ENCODE measurements around the gene KDM6A. TPM values are rescaled to one million over a fixed set of nuclear protein-coding genes. Genes with fewer than 3 reads are reported as not detected.

Gene KDM6A
- total RNA-seq, 1 donor from 2014 or later: 38.4 TPM

- Mint-ChIP-seq H3K9me3 (ENCODE audit: unreplicated experiment) (no peaks in the 10 kb centered on the region), H3K4me3 (ENCODE audit: unreplicated experiment) (no peak overlapping the region), H3K27me3 (ENCODE audit: unreplicated experiment) (no peaks in the 10 kb centered on the region), H3K36me3 (ENCODE audit: low read depth, unreplicated experiment) (peaks cover 14% of the 10 kb centered on the region), H3K4me1 (ENCODE audit: unreplicated experiment) (peaks cover 17% of the 10 kb centered on the region), H3K27ac (ENCODE audit: unreplicated experiment) (peak overlapping the region; percentile 68)
- TF ChIP-seq CTCF (IDR thresholded peaks at IDR 0.05; ENCODE audit: unreplicated experiment): no peak
- no peak for DNase-seq (ENCODE audit: low spot score)
Measured at GRCh38 chrX:44978976-44979375, 106.0 kb downstream of the KDM6A start.

- no peaks in the 10 kb centered on the region for H3K27me3 Mint-ChIP-seq (ENCODE audit: unreplicated experiment)
- H3K9me3 Mint-ChIP-seq (ENCODE audit: unreplicated experiment): no peaks in the 10 kb centered on the region
- no peak overlapping the region for H3K27ac Mint-ChIP-seq (ENCODE audit: unreplicated experiment)
- TF ChIP-seq CTCF (IDR thresholded peaks at IDR 0.05; ENCODE audit: unreplicated experiment): no peak
- no peak for DNase-seq (ENCODE audit: low spot score)
- H3K4me1 Mint-ChIP-seq (ENCODE audit: unreplicated experiment): peaks cover 12% of the 10 kb centered on the region
- peaks cover 4% of the 10 kb centered on the region for H3K36me3 Mint-ChIP-seq (ENCODE audit: low read depth, unreplicated experiment)
- no peak overlapping the region for H3K4me3 Mint-ChIP-seq (ENCODE audit: unreplicated experiment)
Measured at GRCh38 chrX:44980403-44980802, 107.4 kb downstream of the KDM6A start.

- Mint-ChIP-seq H3K9me3 (ENCODE audit: unreplicated experiment) (no peaks in the 10 kb centered on the region), H3K36me3 (ENCODE audit: low read depth, unreplicated experiment) (peaks cover 4% of the 10 kb centered on the region), H3K4me3 (ENCODE audit: unreplicated experiment) (no peak overlapping the region), H3K27ac (ENCODE audit: unreplicated experiment) (no peak overlapping the region), H3K4me1 (ENCODE audit: unreplicated experiment) (peaks cover 12% of the 10 kb centered on the region), H3K27me3 (ENCODE audit: unreplicated experiment) (no peaks in the 10 kb centered on the region)
- DNase-seq (ENCODE audit: low spot score): no peak
- TF ChIP-seq CTCF (IDR thresholded peaks at IDR 0.05; ENCODE audit: unreplicated experiment): no peak
Measured at GRCh38 chrX:44980883-44981282, 107.9 kb downstream of the KDM6A start.

GRCh38 chrX:44989995-44990770, 117.2 kb downstream of the KDM6A start:
- peaks cover 14% of the 10 kb centered on the region for H3K36me3 Mint-ChIP-seq (ENCODE audit: low read depth, unreplicated experiment)
- TF ChIP-seq CTCF (IDR thresholded peaks at IDR 0.05; ENCODE audit: unreplicated experiment): no peak
- H3K4me3 Mint-ChIP-seq (ENCODE audit: unreplicated experiment): no peak overlapping the region
- peaks cover 2% of the 10 kb centered on the region for H3K27me3 Mint-ChIP-seq (ENCODE audit: unreplicated experiment)
- no peak for DNase-seq (ENCODE audit: low spot score)
- H3K27ac Mint-ChIP-seq (ENCODE audit: unreplicated experiment): no peak overlapping the region
- no peaks in the 10 kb centered on the region for H3K9me3 Mint-ChIP-seq (ENCODE audit: unreplicated experiment)
- no peaks in the 10 kb centered on the region for H3K4me1 Mint-ChIP-seq (ENCODE audit: unreplicated experiment)

GRCh38 chrX:44992775-44993174, 119.8 kb downstream of the KDM6A start:
- H3K4me1 Mint-ChIP-seq (ENCODE audit: unreplicated experiment): peaks cover 2% of the 10 kb centered on the region
- no peak for DNase-seq (ENCODE audit: low spot score)
- peaks cover 13% of the 10 kb centered on the region for H3K36me3 Mint-ChIP-seq (ENCODE audit: low read depth, unreplicated experiment)
- H3K9me3 Mint-ChIP-seq (ENCODE audit: unreplicated experiment): no peaks in the 10 kb centered on the region
- peaks cover 2% of the 10 kb centered on the region for H3K27me3 Mint-ChIP-seq (ENCODE audit: unreplicated experiment)
- TF ChIP-seq CTCF (IDR thresholded peaks at IDR 0.05; ENCODE audit: unreplicated experiment): no peak
- H3K4me3 Mint-ChIP-seq (ENCODE audit: unreplicated experiment): no peak overlapping the region
- H3K27ac Mint-ChIP-seq (ENCODE audit: unreplicated experiment): no peak overlapping the region

Data from endothelial cell (in vitro differentiated cells).